RWPE2 (cell line): ENCODE data around the gene SEC61B.

ENCODE experiments used
- ATAC-seq: fragments of 200-7000 bp; cut with Tn5 transposase; 3 replicates; pipeline ENCODE4 v1.9.1; 2021; ENCODE audit warnings: low read depth
- DNase-seq: peaks from one replicate; pipeline ENCODE4 v3.0.0-alpha.2; 2020; ENCODE audit warnings: low spot score
- H3K27ac ChIP-seq: fragments of 450-650 bp; 2 replicates; pipeline ENCODE4 v1.5.1; 2017; ENCODE audit warnings: mild to moderate bottlenecking; ENCODE audit not compliant: poor library complexity, severe bottlenecking
- H3K27me3 ChIP-seq: fragments of 250-450 bp; sonication (Bioruptor Pico); 2 replicates; pipeline ENCODE4 v1.5.1; 2021; ENCODE audit warnings: mild to moderate bottlenecking, moderate library complexity; ENCODE audit not compliant: insufficient read depth, poor library complexity, severe bottlenecking
- H3K36me3 ChIP-seq: fragments of 250-450 bp; sonication (Bioruptor Pico); 2 replicates; pipeline ENCODE4 v1.5.1; 2020; ENCODE audit warnings: low read depth, mild to moderate bottlenecking, moderate library complexity
- H3K4me1 ChIP-seq: fragments of 250-450 bp; sonication (Bioruptor Pico); 2 replicates; pipeline ENCODE4 v1.5.1; 2021; ENCODE audit warnings: mild to moderate bottlenecking, moderate library complexity; ENCODE audit not compliant: insufficient read depth, poor library complexity, severe bottlenecking
- H3K4me3 ChIP-seq: fragments of 250-450 bp; sonication (Bioruptor Pico); 2 replicates; pipeline ENCODE4 v1.5.1; 2021; ENCODE audit warnings: mild to moderate bottlenecking, moderate library complexity; ENCODE audit not compliant: severe bottlenecking
- H3K9me3 ChIP-seq: fragments of 250-450 bp; sonication (Bioruptor Pico); 2 replicates; pipeline ENCODE4 v1.5.1; 2021; ENCODE audit warnings: mild to moderate bottlenecking, moderate library complexity; ENCODE audit not compliant: severe bottlenecking
- TF ChIP-seq, protein P1 (sequence below): fragments of 450-650 bp; IDR thresholded peaks from one replicate; pipeline ENCODE4 v1.5.1; 2017; ENCODE audit warnings: mild to moderate bottlenecking, moderate library complexity; ENCODE audit not compliant: poor library complexity, severe bottlenecking

SEC61B gene

DNA sequence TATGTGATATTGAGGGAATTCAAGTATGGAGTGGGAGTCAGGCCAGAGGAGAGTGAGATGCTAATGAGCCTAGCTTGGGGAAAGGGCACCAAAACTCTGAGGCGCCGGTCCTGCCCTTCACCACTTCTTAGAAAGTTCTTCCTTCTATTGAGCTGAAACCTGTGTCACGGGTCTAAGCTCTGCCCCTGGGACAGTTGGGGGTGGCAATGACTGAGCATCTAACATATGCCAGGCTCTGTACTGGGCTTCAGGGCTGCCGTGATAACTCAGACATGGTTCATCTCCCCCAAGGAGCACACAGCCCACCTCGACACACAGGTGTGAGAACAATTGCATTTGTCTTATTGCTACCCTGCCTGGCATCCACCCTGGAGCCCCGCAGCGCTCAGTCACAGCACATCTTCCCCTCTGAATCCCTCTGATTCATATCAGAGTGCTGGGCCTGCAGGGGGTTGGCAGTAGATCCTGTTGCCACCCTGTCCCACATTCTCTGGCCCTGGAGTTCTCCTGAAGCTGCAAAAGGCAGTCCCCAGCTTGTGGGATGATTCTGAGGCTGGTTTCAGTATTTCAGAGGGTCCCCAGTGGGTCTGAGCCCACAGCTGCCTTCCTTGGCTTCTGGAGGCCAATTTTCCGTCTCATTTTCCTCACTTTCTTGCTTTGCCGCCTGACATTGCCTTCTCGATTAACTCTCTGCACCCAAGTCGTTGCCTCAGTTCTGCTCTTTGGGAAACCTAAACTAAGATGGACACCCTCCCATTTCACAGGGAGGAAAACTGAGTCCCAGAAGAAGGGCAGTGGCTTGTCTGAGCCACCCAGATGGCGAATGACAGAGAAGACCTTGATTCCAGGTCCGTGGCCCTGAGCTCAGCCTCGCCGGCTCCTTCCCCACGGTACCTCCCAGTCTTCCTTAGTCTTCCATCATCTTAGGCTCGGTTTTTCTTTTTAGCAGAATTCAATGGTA lies 42.9 kb upstream of the SEC61B start:
- TF ChIP-seq, protein P1, sequence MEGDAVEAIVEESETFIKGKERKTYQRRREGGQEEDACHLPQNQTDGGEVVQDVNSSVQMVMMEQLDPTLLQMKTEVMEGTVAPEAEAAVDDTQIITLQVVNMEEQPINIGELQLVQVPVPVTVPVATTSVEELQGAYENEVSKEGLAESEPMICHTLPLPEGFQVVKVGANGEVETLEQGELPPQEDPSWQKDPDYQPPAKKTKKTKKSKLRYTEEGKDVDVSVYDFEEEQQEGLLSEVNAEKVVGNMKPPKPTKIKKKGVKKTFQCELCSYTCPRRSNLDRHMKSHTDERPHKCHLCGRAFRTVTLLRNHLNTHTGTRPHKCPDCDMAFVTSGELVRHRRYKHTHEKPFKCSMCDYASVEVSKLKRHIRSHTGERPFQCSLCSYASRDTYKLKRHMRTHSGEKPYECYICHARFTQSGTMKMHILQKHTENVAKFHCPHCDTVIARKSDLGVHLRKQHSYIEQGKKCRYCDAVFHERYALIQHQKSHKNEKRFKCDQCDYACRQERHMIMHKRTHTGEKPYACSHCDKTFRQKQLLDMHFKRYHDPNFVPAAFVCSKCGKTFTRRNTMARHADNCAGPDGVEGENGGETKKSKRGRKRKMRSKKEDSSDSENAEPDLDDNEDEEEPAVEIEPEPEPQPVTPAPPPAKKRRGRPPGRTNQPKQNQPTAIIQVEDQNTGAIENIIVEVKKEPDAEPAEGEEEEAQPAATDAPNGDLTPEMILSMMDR: no peak
- no peak for ATAC-seq
- H3K27me3 ChIP-seq: no peaks in the 10 kb centered on the region
- H3K4me1 ChIP-seq: no peaks in the 10 kb centered on the region
- DNase-seq: no peak
- no peak overlapping the region for H3K4me3 ChIP-seq
- H3K27ac ChIP-seq: no peak overlapping the region
- no peaks in the 10 kb centered on the region for H3K36me3 ChIP-seq
- no peaks in the 10 kb centered on the region for H3K9me3 ChIP-seq

- H3K4me3 ChIP-seq: no peak overlapping the region
- no peak overlapping the region for H3K27ac ChIP-seq
- H3K4me1 ChIP-seq: no peaks in the 10 kb centered on the region
- no peaks in the 10 kb centered on the region for H3K9me3 ChIP-seq
- no peaks in the 10 kb centered on the region for H3K36me3 ChIP-seq
- no peak for ATAC-seq
- TF ChIP-seq, protein P1: no peak
- H3K27me3 ChIP-seq: no peaks in the 10 kb centered on the region
- DNase-seq: no peak
These were observed 41.9 kb upstream of the SEC61B start for GRCh38 chr9:99180199-99180598.

DNA sequence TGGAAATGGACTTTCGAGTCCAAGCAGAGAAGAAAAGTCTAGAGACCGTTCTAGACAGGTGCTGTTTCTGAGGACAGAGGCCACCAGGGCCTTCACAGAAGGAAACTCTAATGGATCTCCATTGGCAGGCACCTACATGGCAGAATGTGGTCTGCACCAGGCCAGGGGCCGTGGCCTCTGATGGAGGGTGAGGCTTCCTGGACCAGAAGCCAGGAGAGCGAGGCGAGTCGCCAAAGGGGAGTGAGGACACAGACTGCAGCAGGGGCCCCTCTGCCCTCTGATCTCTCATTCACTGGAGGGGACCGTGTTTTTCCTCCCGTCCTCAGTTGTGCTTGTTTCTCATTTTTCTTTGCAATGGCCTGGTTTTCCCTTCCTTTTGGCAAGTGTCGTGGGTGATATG lies 41.4 kb upstream of the SEC61B start:
- no peaks in the 10 kb centered on the region for H3K9me3 ChIP-seq
- no peak for DNase-seq
- H3K27me3 ChIP-seq: no peaks in the 10 kb centered on the region
- no peak overlapping the region for H3K27ac ChIP-seq
- H3K36me3 ChIP-seq: no peaks in the 10 kb centered on the region
- TF ChIP-seq, protein P1: no peak
- no peaks in the 10 kb centered on the region for H3K4me1 ChIP-seq
- H3K4me3 ChIP-seq: no peak overlapping the region
- ATAC-seq: no peak

DNA sequence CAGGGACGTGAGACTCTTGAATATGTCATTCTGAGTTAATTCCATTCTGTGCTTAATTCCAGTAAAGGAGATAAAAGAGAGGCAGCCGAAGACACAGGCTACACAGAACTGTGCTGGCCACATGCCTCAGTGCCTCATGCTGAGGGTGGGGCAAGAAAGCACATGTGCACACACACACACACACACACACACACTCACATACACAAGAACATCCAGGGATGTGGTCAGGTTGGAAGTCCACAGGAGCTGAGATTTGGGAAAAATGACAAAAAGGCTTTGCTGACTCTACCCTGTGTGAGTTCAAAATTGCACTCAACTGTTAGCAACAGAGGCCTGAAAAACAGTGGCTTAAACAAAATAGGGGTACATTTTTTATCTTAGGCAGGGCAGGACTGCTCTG lies 40.9 kb upstream of the SEC61B start:
- DNase-seq: no peak
- Histone ChIP-seq H3K9me3 (no peaks in the 10 kb centered on the region), H3K27ac (no peak overlapping the region), H3K4me1 (no peaks in the 10 kb centered on the region), H3K36me3 (no peaks in the 10 kb centered on the region), H3K27me3 (no peaks in the 10 kb centered on the region), H3K4me3 (no peak overlapping the region)
- TF ChIP-seq, protein P1: no peak
- ATAC-seq: no peak

DNA sequence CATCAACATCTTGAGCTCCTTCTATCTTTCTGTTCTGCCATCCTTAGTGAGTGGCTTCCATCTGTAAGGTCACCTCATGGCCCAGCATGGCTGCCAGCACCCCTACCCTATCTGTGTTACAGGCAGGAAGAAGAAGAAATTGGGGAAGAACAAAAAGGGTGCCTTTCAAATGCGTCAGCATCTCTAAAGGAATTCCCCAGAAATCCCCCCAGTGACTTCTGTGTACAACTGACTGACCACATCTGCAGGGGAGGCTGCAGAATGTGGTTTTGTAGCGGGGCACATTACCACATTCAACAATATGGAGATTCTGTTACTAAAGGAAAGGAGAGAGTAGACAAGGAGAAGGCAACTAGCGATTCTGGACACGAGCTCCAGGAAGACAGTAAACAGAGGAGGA lies 40.5 kb upstream of the SEC61B start:
- Histone ChIP-seq H3K36me3 (no peaks in the 10 kb centered on the region), H3K27ac (no peak overlapping the region), H3K27me3 (no peaks in the 10 kb centered on the region), H3K4me1 (no peaks in the 10 kb centered on the region), H3K4me3 (no peak overlapping the region), H3K9me3 (no peaks in the 10 kb centered on the region)
- no peak for DNase-seq
- no peak for ATAC-seq
- TF ChIP-seq, protein P1: no peak
